Measurements from ENCODE around the gene KIRREL1. TPM values are rescaled to one million over a fixed set of nuclear protein-coding genes. Genes with fewer than 3 reads are reported as not detected.
A peak's percentile ranks its signal among the peaks of the same experiment; 100 is the strongest.

The KIRREL1 gene
- total and polyA plus RNA-seq, 10 donors, result 1.4 to 50.9 (median 20.3) TPM

GRCh38 chr1:157978586-157979403 is 14.7 kb upstream of the KIRREL1 start:
- TF ChIP-seq CTCF (IDR thresholded peaks at IDR 0.05 in 8 of 11, conservative IDR thresholded peaks at IDR 0.05 in 3 of 11), result no peak
- no peak for TF ChIP-seq POLR2AphosphoS5 (IDR thresholded peaks at IDR 0.05)
- no peak for TF ChIP-seq POLR2A (IDR thresholded peaks at IDR 0.05)
- H3K4me1 ChIP-seq, result peaks cover 0 to 7% (median 0%) of the 10 kb centered on the region in 6 donors
- intact Hi-C loops (cut with DNase I; ENCODE audit: low total_unique reads), result no loop called here
- H3K27me3 ChIP-seq (replicated peaks in 1 of 7), result peaks cover 0 to 22% (median 9%) of the 10 kb centered on the region in 7 donors
- no peak for DNase-seq
- peak overlapping the region in 1 of 8 donors; percentile 31 for H3K4me3 ChIP-seq
- H3K9me3 ChIP-seq, result no peaks in the 10 kb centered on the region
- H3K27ac ChIP-seq, result no peak overlapping the region
- no peaks in the 10 kb centered on the region for H3K36me3 ChIP-seq
- 37 to 58% (median 38%) methylated on average over 23 to 38 of the region's 38 CpGs for WGBS, 5 donors

GRCh38 chr1:157982136-157982535 is 11.3 kb upstream of the KIRREL1 start:
- DNase-seq, result no peak
- 68 to 89% (median 76%) methylated on average over 2 of the region's 2 CpGs for WGBS, 5 donors
- no peak overlapping the region for H3K27ac ChIP-seq
- H3K4me3 ChIP-seq, result no peak overlapping the region
- no peaks in the 10 kb centered on the region for H3K36me3 ChIP-seq
- peaks cover 0 to 7% (median 0%) of the 10 kb centered on the region in 6 donors for H3K4me1 ChIP-seq
- intact Hi-C loops (cut with DNase I; ENCODE audit: low total_unique reads), result no loop called here
- TF ChIP-seq POLR2AphosphoS5 (IDR thresholded peaks at IDR 0.05) (no peak), POLR2A (IDR thresholded peaks at IDR 0.05) (no peak), CTCF (IDR thresholded peaks at IDR 0.05 in 8 of 11, conservative IDR thresholded peaks at IDR 0.05 in 3 of 11) (no peak)
- no peaks in the 10 kb centered on the region for H3K9me3 ChIP-seq
- H3K27me3 ChIP-seq (replicated peaks in 1 of 7), result peaks cover 0 to 25% (median 9%) of the 10 kb centered on the region in 7 donors

- no peak overlapping the region for H3K4me3 ChIP-seq
- no peak for DNase-seq
- no peaks in the 10 kb centered on the region for H3K9me3 ChIP-seq
- peaks cover 0 to 4% (median 0%) of the 10 kb centered on the region in 6 donors for H3K4me1 ChIP-seq
- WGBS, 5 donors, result 60 to 76% (median 70%) methylated on average over 2 of the region's 2 CpGs
- no peak overlapping the region for H3K27ac ChIP-seq
- H3K36me3 ChIP-seq, result no peaks in the 10 kb centered on the region
- peaks cover 0 to 13% (median 4%) of the 10 kb centered on the region in 7 donors for H3K27me3 ChIP-seq (replicated peaks in 1 of 7)
- TF ChIP-seq CTCF (IDR thresholded peaks at IDR 0.05 in 8 of 11, conservative IDR thresholded peaks at IDR 0.05 in 3 of 11) (no peak), POLR2A (IDR thresholded peaks at IDR 0.05) (no peak), POLR2AphosphoS5 (IDR thresholded peaks at IDR 0.05) (no peak)
- intact Hi-C loops (cut with DNase I; ENCODE audit: low total_unique reads), result no loop called here
Observed at GRCh38 chr1:157983787-157984186, 9.7 kb upstream of the KIRREL1 start.

- no peak for DNase-seq
- intact Hi-C loops (cut with DNase I; ENCODE audit: low total_unique reads), result no loop called here
- no peak overlapping the region for H3K27ac ChIP-seq
- no peaks in the 10 kb centered on the region for H3K9me3 ChIP-seq
- H3K4me1 ChIP-seq, result no peaks in the 10 kb centered on the region
- peaks cover 0 to 8% (median 0%) of the 10 kb centered on the region in 7 donors for H3K27me3 ChIP-seq (replicated peaks in 1 of 7)
- H3K36me3 ChIP-seq, result no peaks in the 10 kb centered on the region
- H3K4me3 ChIP-seq, result no peak overlapping the region
- 68 to 78% (median 70%) methylated on average over 7 of the region's 7 CpGs for WGBS, 5 donors
- no peak for TF ChIP-seq POLR2AphosphoS5 (IDR thresholded peaks at IDR 0.05)
- TF ChIP-seq CTCF (IDR thresholded peaks at IDR 0.05 in 8 of 11, conservative IDR thresholded peaks at IDR 0.05 in 3 of 11), result no peak
- no peak for TF ChIP-seq POLR2A (IDR thresholded peaks at IDR 0.05)
Observed at GRCh38 chr1:157984469-157984868, 9.0 kb upstream of the KIRREL1 start.

All from spleen (tissue), 11 donors.